Adipocyte (in vitro differentiated cells): ENCODE results near the gene NUP214.
"Not testable (repeated sequence)": the region's sequence is repeated elsewhere in the genome, so short reads cannot be mapped to it uniquely, and the experiment has no call there.

Source experiments
- DNase-seq: peaks from one replicate; pipeline ENCODE4 v3.0.0-alpha.2; 2015; ENCODE audit warnings: low read depth
- H3K27me3 ChIP-seq: replicated peaks from 2 replicates; pipeline ENCODE4 v1.7.0; 2013; ENCODE audit warnings: mild to moderate bottlenecking, low read length, moderate library complexity; ENCODE audit not compliant: control insufficient read depth, insufficient read depth
- H3K36me3 ChIP-seq: 2 replicates; pipeline ENCODE4 v1.7.0; 2013; ENCODE audit warnings: low read length, mild to moderate bottlenecking, moderate library complexity; ENCODE audit not compliant: control insufficient read depth, insufficient read depth, severe bottlenecking
- H3K4me1 ChIP-seq: 2 replicates; pipeline ENCODE4 v1.7.0; 2013; ENCODE audit warnings: mild to moderate bottlenecking, low read length, moderate library complexity; ENCODE audit not compliant: control insufficient read depth, insufficient read depth
- H3K4me3 ChIP-seq: 2 replicates; pipeline ENCODE4 v1.7.0; 2013; ENCODE audit warnings: mild to moderate bottlenecking, low read length, moderate library complexity
- H3K9ac ChIP-seq: 2 replicates; pipeline ENCODE4 v1.7.0; 2013; ENCODE audit warnings: mild to moderate bottlenecking, low read length, moderate library complexity
- H3K9me3 ChIP-seq: 2 replicates; pipeline ENCODE4 v1.7.0; 2013; ENCODE audit warnings: mild to moderate bottlenecking, low read length, moderate library complexity; ENCODE audit not compliant: control insufficient read depth

The NUP214 gene

DNA sequence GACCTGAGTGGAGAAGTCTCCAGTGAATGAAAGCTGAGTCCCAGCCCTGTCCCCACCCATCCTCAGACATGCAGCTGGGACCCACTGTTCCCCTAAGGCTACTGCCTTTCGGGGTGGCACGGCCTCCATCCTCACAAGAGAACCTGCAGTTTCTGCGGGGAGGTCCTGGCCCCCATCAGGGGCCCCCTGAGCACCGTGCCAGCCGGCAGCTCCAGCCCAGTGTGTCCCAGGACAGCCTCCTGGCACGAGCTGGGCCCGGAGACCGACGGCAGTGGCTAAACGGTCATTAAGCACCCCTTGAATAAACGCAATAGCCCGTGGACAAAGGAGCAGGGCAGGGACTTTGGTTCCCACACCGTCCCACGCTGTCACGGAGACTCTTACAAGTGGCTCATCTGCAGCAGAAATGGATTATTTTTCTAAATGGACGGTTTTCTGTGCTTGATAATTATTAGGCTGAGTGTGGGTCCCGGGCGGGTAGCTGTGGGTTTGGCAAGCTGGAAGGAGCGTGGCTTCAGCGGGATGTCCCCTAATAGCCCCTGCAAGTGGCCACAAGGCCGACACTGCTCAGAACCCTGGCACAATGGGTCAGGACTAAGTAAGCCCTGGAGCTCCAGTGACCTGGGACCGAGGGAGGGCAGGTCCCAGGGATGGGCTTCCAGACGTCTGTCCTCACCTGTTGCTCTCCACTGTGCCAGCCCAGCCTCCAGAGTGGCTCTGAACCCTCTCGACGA is 133.5 kb downstream of the NUP214 start:
- Histone ChIP-seq H3K9me3 (no peaks in the 10 kb centered on the region), H3K9ac (no peak overlapping the region), H3K27me3 (no peaks in the 10 kb centered on the region), H3K36me3 (no peaks in the 10 kb centered on the region), H3K4me1 (peaks cover 14% of the 10 kb centered on the region), H3K4me3 (no peak overlapping the region)
- DNase-seq: no peak

DNA sequence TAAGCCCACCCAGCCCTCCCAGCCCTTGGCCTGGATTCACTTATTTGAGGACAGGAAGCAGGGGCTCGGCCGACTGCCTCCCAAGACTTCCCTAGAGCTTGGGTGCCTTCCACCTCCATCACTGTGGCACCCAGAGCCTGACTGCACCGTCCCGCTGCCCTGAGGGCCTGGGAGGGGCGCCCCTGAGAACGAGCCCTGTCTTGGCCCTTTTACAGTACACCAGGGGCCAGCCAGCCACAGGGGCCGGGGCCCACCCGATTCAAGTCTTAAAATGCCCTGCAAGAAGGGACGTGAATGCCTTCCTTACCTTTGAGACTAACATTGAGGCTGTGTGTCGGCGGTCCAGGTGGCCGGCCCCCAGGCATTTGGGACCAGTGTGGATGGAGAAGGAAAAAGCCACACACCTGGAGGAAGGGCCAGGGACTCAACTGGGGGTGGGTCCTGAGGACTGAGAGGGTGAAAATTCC is 134.1 kb downstream of the NUP214 start:
- Histone ChIP-seq H3K4me1 (peaks cover 14% of the 10 kb centered on the region), H3K27me3 (no peaks in the 10 kb centered on the region), H3K9me3 (no peaks in the 10 kb centered on the region), H3K9ac (no peak overlapping the region), H3K36me3 (no peaks in the 10 kb centered on the region), H3K4me3 (no peak overlapping the region)
- DNase-seq: no peak

DNA sequence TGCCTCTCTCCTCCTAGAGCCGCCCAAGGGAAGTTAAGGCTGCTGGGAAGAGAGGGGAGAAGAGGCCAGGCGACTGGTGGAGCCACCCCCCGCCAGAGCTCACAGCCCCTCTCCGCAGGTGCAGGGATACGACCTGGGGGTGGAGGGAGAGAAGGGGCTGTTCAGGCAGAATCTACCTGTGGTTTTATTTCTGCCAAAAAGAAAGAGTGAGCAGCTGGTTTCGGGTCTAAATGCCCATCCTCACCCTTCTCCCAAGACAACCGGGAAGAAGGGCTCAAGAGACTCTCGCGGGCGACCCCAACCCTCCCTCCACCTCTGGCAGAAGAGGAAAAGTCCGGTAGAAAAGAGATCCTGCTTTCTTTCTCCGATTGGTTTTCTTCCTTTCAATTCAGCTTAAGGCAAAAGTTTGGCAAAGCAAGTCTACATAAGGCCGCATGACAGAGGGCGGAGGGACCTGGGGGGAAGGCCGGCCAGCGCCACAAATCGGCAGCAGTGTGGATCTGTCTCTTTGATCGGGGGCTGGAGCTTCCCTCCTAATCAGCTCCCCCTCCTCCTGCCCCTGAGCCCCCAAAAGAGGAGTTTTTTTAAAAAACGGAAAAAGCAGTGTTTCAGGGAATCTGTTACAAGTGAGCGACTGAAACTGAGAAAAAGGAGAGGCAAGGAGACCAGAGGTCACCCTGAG is 134.7 kb downstream of the NUP214 start:
- Histone ChIP-seq H3K4me3 (no peak overlapping the region), H3K9ac (no peak overlapping the region), H3K4me1 (peaks cover 14% of the 10 kb centered on the region), H3K36me3 (no peaks in the 10 kb centered on the region), H3K9me3 (no peaks in the 10 kb centered on the region), H3K27me3 (no peaks in the 10 kb centered on the region)
- no peak for DNase-seq

DNA sequence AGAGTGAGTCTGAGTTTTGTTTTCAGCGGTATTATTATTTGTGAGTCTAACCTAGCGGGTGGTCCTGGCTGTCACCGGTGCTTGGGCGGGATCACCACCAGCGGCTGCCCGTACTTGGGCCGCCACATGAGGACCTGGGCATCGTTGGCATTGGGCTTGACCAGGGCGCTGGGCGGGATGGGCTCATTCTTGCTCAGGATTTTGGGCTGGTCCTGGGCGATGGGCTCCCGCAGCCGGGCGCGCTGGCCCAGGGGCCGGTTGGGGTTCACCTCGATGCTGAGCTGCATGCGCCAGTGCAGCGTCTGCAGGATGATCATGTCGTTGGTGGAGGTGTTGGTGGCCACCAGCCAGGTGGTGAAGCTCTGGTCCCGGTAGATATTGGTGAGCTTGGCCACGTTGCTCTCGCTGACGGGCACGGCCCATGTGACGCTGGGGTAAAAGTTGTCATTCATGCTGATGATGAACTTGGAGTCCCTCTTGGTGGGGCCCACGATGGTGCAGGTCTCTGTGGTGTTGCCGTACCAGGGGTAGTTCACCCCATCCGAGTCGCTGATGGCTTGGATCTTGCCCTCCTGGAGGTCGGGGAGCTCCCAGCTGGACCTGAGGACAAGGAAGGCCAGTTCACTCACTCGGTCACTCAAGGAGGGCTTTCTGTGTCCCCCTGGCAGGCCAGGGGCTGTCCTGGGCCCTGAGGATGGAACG is 135.5 kb downstream of the NUP214 start:
- DNase-seq: no peak
- Histone ChIP-seq H3K4me1 (peaks cover 11% of the 10 kb centered on the region), H3K36me3 (no peaks in the 10 kb centered on the region), H3K27me3 (no peaks in the 10 kb centered on the region), H3K9me3 (no peaks in the 10 kb centered on the region), H3K9ac (no peak overlapping the region), H3K4me3 (no peak overlapping the region)

DNA sequence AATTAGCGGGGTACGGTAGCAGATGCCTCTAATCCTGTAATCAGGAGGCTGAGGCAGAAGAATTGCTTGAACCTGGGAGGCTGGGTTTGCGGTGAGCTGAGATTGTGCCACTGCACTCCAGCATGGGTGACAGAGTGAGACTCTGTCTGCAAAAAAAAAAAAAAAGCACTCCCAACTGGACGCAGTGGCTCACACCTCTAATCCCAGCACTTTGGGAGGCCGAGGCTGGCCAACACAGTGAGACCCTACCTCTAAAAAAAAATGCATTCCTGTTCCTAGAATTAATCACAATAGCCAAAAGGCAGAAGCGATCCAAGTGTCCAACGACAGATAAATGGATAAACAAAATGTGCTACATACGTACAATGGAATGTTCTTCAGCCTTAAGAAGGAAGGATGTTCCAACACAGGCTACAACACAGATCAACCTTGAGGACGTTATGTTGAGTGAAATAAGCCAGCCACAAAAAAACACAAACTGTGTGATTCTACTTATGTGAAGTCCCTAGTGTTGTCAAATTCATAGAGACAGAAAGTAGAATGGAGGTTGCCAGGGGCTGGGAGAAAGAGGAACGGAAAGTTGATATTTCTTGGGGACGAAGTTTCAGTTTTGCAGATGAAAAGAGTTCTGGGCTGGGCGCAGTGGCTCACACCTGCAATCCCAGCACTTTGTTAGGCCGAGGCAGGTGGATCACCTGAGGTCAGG is 137.1 kb downstream of the NUP214 start:
- no peak overlapping the region for H3K9ac ChIP-seq
- H3K9me3 ChIP-seq: no peaks in the 10 kb centered on the region
- H3K4me1 ChIP-seq: peaks cover 3% of the 10 kb centered on the region
- no peak for DNase-seq
- H3K4me3 ChIP-seq: no peak overlapping the region
- H3K27me3 ChIP-seq: no peaks in the 10 kb centered on the region
- H3K36me3 ChIP-seq: no peaks in the 10 kb centered on the region

DNA sequence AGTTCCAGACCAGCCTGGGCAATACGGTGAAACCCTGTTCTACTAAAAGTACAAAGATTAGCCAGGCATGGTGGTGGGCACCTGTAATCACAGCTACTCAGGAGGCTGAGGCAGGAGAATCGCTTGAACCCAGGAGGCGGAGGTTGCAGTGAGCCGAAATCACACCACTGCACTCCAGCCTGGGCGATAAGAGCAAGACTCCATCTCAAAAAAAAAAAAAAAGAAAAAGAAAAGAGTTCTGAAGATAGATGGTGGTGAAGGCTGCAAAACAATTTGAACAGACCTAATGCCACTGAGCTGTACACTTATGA is 137.6 kb downstream of the NUP214 start:
- not testable (repeated sequence) for DNase-seq, H3K36me3 ChIP-seq, H3K9ac ChIP-seq

DNA sequence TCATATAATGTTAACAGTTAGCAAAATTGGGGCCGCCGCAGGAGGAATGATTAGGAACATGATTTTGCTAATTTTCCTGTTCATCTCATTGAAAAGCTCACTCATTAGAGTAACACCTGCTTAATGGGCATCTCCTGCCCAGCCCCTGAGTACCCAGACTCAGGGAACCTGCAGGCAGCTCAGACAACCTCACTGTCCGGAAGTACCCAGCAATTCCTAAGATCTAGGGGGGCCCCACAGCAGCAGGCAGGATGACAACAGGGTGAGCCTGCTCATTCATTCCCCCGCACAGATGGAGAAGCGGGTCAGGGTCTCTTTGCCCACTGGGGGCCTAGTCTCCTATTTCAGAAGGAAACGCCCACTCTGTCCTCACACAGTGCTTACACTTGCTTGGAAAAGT is 138.3 kb downstream of the NUP214 start:
- Histone ChIP-seq H3K36me3 (no peaks in the 10 kb centered on the region), H3K9me3 (no peaks in the 10 kb centered on the region), H3K27me3 (no peaks in the 10 kb centered on the region), H3K9ac (no peak overlapping the region), H3K4me1 (no peaks in the 10 kb centered on the region), H3K4me3 (no peak overlapping the region)
- no peak for DNase-seq

More for the DNA sequence above, 137.6 kb downstream of the NUP214 start:
- H3K27me3 ChIP-seq, H3K4me1 ChIP-seq, H3K9me3 ChIP-seq, H3K4me3 ChIP-seq: not testable (repeated sequence)

DNA sequence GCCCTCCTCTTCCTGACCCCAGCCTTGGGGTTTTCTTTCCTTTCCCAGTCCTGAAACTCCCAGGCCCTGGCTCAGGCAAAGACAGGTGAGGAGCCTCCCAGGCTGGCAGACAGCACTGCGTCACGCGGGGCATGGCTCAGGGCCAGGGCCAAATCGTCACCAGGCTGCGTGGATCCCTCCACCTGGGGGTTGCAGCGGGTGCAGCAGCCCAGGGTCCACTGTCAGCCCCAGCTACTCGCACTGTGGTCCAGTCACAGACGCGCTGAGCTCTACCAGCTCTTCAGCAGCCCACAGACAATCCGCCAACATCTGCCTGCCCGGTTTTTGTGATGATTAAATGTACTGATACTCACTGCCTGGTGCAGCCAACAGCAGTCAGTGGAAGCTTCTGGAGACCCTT is 138.8 kb downstream of the NUP214 start:
- Histone ChIP-seq H3K27me3 (no peaks in the 10 kb centered on the region), H3K9ac (no peak overlapping the region), H3K4me3 (no peak overlapping the region), H3K36me3 (no peaks in the 10 kb centered on the region), H3K4me1 (no peaks in the 10 kb centered on the region), H3K9me3 (no peaks in the 10 kb centered on the region)
- no peak for DNase-seq

DNA sequence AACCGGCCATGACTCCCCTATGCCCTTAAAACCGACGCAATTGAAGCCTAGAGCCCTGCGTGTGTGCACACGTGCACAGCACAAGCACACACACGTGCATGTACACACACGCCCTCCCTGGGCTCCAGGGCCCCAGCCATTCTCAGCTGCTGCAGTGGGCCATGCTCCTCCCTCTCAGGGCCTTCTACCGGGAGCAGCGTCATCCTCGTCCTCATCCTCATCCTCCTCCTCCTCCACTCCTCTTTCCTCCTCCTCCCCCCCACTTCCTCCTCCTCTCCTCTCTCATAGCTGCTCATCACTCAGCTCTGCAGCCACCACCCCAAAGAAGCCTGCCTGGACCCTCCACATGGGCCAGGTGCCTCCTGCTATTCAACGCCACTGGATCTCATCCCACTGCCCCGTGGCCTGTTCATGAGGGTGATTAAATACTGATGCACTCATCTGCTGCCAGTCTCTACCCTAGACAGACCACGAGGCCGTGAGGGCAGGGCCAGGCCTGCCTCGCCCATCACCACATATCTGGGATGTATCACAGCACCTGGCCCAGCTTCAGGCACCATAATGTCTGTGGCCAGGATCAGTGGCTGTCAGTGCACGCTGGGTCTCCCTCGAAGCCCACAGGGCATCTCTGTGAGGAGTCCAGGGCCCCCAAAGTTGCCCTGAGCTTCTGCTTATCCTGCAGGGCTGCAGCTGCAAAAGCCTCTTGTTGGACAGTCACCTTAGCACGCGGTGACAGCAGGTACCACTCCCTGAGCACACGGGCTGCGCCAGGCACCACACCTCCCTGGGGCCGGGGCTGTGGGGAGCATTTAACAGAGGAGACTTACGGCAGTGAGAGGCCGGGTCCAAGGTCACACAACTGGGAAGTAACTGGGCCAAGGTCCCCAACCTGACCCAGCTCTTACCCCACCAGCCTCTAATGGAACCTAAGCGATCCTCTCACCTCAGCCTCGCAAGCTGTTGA is 141.2 kb downstream of the NUP214 start:
- Histone ChIP-seq H3K9ac (no peak overlapping the region), H3K9me3 (no peaks in the 10 kb centered on the region), H3K27me3 (no peaks in the 10 kb centered on the region), H3K4me3 (no peak overlapping the region), H3K4me1 (no peaks in the 10 kb centered on the region), H3K36me3 (no peaks in the 10 kb centered on the region)
- no peak for DNase-seq

DNA sequence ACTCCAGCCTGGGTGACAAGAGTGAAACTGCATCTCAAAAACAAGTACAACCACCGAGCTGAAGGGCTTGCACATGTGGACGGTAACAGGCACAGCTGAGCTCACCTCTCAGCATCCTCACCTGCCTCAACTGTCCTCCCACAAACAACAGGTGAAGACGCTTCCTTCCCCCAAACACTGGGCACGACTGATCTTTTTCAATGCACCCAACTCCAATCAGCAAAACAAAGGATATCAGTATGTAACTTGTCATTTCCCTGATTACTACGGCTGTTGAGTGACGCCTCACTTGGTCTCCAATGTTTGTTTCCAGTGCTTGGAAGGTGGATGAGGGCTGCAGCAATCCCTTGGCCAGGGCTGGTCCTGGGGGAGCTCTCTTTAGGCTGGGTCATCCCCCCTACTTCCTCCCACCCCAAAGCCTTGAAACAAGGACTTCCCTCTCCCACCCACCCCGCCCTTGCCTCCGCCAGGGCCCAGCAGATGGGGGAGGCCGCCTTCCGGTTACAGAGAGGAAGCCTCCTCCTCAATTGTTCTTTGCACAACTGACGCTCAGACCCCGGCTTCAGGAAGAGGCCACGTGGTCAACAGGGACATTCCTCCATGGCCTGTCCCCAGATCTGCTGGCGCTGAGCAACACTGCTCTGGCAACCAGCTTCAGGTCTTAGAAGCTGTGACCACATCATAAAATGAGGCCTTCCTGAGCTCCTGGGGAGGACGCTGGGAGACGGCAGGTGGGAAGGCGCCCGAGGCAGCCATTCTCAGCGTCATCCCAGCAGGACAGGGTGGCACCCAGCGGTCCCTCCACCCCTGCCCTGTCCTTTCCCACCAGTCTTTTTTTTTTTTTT is 145.0 kb downstream of the NUP214 start:
- Histone ChIP-seq H3K9me3 (no peaks in the 10 kb centered on the region), H3K36me3 (no peaks in the 10 kb centered on the region), H3K9ac (no peak overlapping the region), H3K4me3 (no peak overlapping the region), H3K4me1 (peaks cover 4% of the 10 kb centered on the region), H3K27me3 (peaks cover 3% of the 10 kb centered on the region)
- no peak for DNase-seq
